Left ventricle myocardium inferior (tissue), 1 donor: ENCODE measurements around the gene ACTN3. TPM values are rescaled to one million over a fixed set of nuclear protein-coding genes. Genes with fewer than 3 reads are reported as not detected.

Experiments used
- DNase-seq: peaks from one replicate; pipeline ENCODE4 v3.0.0-alpha.2; 2020
- H3K27ac ChIP-seq: fragments of 200-600 bp; replicated peaks from 2 replicates; pipeline ENCODE4 v1.8.0; 2021
- H3K27me3 ChIP-seq: fragments of 200-600 bp; 2 replicates; pipeline ENCODE4 v1.8.0; 2021; ENCODE audit warnings: low read depth
- H3K36me3 ChIP-seq: fragments of 200-600 bp; 2 replicates; pipeline ENCODE4 v1.8.0; 2021
- H3K4me1 ChIP-seq: fragments of 200-600 bp; 2 replicates; pipeline ENCODE4 v1.8.0; 2021
- H3K4me3 ChIP-seq: fragments of 200-600 bp; 2 replicates; pipeline ENCODE4 v1.8.0; 2021; ENCODE audit warnings: mild to moderate bottlenecking, moderate library complexity
- H3K9me3 ChIP-seq: fragments of 200-600 bp; replicated peaks from 2 replicates; pipeline ENCODE4 v1.8.0; 2021
- intact Hi-C: fragments of 100-400 bp; cut with micrococcal nuclease; formaldehyde crosslinking; loops from one replicate; pipeline ENCODE4 v1.11.0; 2022
- total RNA-seq: library from RNA; stranded (reverse); fragmentation: NEBNext Ultra II Directional; extraction: Animal tissue kit (Norgen Biotek cat#: 25700); gene quantifications from one replicate; pipeline ENCODE4 v1.2.1, GENCODE V29; 2021
- TF ChIP-seq, protein P1 (sequence below): fragments of 200-600 bp; IDR thresholded peaks from 2 replicates; pipeline ENCODE4 v1.8.0; 2021; ENCODE audit warnings: antibody characterized with exemption, mild to moderate bottlenecking, borderline replicate concordance
- donor health status: DM: no; HTN: yes; CAD: no; lungs with severe emphysema.

Gene ACTN3
- total RNA-seq, 1 donor from 2014 or later: not detected

DNA sequence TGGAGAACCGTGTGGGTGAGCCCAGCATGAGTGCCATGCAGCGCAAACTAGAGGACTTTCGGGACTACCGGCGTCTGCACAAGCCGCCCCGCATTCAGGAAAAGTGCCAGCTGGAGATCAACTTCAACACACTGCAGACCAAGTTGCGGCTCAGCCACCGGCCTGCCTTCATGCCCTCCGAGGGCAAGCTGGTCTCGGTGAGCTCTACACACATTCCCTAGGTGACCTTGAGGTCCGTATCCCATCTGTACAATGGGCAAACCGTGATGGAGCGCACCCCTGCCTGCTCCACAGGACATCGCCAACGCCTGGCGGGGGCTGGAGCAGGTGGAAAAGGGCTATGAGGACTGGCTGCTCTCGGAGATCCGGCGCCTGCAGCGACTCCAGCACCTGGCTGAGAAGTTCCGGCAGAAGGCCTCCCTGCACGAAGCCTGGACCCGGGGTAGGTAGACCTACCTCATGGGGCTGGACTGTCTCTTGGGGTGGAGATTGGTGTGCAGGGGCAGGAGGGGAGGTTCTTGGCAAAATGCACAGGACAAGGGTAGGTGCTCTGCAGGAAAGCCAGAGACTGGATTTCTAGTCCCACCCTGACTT, 11.1 kb downstream of the ACTN3 start:
- Histone ChIP-seq H3K36me3 (no peaks in the 10 kb centered on the region), H3K27ac (no peak overlapping the region), H3K9me3 (no peaks in the 10 kb centered on the region), H3K4me1 (peaks cover 10% of the 10 kb centered on the region), H3K27me3 (peaks cover 46% of the 10 kb centered on the region), H3K4me3 (no peak overlapping the region)
- no peak for DNase-seq
- TF ChIP-seq, protein P1, sequence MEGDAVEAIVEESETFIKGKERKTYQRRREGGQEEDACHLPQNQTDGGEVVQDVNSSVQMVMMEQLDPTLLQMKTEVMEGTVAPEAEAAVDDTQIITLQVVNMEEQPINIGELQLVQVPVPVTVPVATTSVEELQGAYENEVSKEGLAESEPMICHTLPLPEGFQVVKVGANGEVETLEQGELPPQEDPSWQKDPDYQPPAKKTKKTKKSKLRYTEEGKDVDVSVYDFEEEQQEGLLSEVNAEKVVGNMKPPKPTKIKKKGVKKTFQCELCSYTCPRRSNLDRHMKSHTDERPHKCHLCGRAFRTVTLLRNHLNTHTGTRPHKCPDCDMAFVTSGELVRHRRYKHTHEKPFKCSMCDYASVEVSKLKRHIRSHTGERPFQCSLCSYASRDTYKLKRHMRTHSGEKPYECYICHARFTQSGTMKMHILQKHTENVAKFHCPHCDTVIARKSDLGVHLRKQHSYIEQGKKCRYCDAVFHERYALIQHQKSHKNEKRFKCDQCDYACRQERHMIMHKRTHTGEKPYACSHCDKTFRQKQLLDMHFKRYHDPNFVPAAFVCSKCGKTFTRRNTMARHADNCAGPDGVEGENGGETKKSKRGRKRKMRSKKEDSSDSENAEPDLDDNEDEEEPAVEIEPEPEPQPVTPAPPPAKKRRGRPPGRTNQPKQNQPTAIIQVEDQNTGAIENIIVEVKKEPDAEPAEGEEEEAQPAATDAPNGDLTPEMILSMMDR: no peak
- intact Hi-C loops: no loop called here

DNA sequence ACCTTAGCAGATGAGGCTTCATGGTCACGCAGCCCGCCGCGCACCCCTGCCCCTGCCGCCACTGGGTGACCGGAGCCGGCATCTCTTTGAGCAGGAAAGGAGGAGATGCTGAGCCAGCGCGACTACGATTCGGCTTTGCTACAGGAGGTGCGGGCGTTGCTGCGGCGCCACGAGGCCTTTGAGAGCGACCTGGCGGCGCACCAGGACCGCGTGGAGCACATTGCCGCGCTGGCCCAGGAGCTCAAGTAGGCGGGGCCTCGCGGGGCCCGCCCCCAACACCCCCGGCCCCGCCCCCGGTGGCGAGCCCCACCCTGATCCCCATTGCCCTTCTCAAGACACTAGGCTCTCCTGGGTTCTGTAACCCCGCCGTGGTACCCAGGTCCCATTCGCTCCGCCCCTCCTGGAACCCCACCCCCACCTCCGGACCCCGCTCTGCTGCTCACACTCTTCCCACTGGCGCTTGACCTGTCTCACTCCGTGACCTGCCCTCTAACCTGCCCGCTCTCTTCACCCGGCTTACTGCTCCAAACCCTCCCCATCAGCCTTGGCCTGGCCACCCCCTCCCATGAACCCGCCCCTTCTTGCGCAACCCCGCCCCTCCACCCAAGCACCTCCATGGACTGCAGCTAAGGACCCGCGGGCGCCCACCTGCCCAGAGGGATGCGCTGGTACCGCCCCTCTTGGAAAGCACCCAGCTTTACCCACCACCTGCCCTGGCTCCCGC, 12.6 kb downstream of the ACTN3 start:
- peak; percentile 27 for DNase-seq
- Histone ChIP-seq H3K9me3 (no peaks in the 10 kb centered on the region), H3K4me3 (peak overlapping the region; percentile 43), H3K27me3 (peaks cover 46% of the 10 kb centered on the region), H3K4me1 (peaks cover 10% of the 10 kb centered on the region), H3K36me3 (no peaks in the 10 kb centered on the region), H3K27ac (no peak overlapping the region)
- TF ChIP-seq, protein P1: no peak
- intact Hi-C loops: no loop called here

DNA sequence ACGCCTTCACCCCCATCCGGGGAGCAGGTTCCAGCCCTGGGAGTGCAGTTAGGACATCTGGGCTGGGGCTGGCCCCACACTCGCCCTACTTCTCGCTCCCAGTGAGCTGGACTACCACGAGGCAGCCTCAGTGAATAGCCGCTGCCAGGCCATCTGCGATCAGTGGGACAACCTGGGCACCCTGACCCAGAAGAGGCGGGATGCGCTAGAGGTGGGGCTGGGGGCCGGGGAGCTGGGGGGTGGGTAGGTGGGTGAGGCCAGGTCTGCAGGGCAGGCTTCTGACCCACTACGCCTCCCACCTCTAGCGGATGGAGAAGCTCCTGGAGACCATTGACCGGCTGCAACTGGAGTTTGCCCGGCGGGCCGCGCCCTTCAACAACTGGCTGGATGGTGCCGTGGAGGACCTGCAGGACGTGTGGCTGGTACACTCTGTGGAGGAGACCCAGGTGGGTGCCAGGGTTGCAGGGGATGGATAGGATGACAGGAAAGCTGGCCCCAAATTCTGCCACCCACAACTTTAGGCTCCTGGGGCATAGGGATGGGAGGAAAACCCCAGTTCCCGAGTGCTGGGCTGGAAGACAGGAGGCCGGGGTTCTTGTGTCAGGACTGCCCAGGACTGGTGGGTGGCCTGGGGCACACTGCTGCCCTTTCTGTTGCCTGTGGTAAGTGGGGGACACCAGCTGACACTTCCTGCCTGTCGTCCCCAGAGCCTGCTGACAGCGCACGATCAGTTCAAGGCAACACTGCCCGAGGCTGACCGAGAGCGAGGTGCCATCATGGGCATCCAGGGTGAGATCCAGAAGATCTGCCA, 13.4 kb downstream of the ACTN3 start:
- no peak overlapping the region for H3K4me3 ChIP-seq
- peaks cover 39% of the 10 kb centered on the region for H3K27me3 ChIP-seq
- H3K36me3 ChIP-seq: peaks cover 3% of the 10 kb centered on the region
- DNase-seq: no peak
- H3K9me3 ChIP-seq: no peaks in the 10 kb centered on the region
- intact Hi-C loops: no loop called here
- peaks cover 10% of the 10 kb centered on the region for H3K4me1 ChIP-seq
- TF ChIP-seq, protein P1: no peak
- no peak overlapping the region for H3K27ac ChIP-seq

DNA sequence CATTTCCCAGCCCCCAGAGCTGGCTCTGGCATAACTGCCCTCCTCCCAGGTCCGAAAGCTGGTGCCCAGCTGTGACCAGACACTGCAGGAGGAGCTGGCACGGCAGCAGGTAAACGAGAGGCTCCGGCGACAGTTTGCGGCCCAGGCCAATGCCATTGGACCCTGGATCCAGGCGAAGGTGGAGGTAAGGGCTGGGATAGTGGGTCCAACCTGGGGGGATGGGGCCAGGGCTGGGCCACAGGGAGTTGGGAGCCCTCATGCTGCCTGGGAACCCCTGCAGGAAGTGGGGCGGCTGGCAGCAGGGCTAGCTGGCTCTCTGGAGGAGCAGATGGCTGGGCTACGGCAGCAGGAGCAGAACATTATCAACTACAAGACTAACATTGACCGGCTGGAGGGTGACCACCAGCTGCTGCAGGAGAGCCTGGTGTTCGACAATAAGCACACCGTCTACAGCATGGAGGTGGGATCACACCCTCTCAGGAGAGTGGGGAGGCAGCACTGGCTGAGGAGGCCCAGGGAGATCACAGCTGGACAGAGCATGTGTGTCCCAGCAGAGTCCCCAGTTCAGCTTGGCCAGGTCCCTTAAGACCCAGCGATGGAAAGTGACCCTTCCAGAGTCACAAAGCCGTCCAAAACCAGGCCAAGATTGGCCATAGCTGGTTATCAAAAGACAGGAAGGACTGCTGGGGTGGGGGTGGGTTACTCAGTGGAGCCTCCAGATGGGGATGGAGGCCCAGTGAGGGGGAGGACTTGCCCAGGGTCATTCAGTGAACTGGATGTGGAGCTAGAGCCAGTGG, 14.7 kb downstream of the ACTN3 start:
- no peak overlapping the region for H3K27ac ChIP-seq
- H3K36me3 ChIP-seq: peaks cover 3% of the 10 kb centered on the region
- no peaks in the 10 kb centered on the region for H3K9me3 ChIP-seq
- no peak for DNase-seq
- peaks cover 10% of the 10 kb centered on the region for H3K4me1 ChIP-seq
- peaks cover 26% of the 10 kb centered on the region for H3K27me3 ChIP-seq
- no peak overlapping the region for H3K4me3 ChIP-seq
- TF ChIP-seq, protein P1: no peak
- intact Hi-C loops: no loop called here

DNA sequence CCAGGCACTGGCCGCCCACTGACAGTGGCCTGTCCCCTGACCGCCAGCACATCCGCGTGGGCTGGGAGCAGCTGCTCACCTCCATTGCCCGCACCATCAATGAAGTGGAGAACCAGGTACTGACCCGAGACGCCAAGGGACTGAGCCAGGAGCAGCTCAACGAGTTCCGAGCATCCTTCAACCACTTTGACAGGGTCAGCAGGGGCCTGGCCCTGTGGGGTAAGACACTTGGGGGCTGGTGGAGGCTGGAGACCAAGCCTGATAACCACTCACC, 15.2 kb downstream of the ACTN3 start:
- H3K4me3 ChIP-seq: no peak overlapping the region
- H3K27ac ChIP-seq: no peak overlapping the region
- TF ChIP-seq, protein P1: no peak
- H3K4me1 ChIP-seq: peaks cover 10% of the 10 kb centered on the region
- H3K27me3 ChIP-seq: peaks cover 23% of the 10 kb centered on the region
- peaks cover 3% of the 10 kb centered on the region for H3K36me3 ChIP-seq
- H3K9me3 ChIP-seq: no peaks in the 10 kb centered on the region
- intact Hi-C loops: no loop called here
- no peak for DNase-seq
